GM21360 (cell line): ENCODE data around the gene PPP6R3.

Experiments used
- ATAC-seq: cut with Tn5 transposase; IDR thresholded peaks from one replicate; pipeline ENCODE4 v1.9.1; 2021; ENCODE audit warnings: mild to moderate bottlenecking, moderate library complexity; ENCODE audit not compliant: unreplicated experiment

The PPP6R3 gene

GRCh38 chr11:68661697-68662603, 201.4 kb downstream of the PPP6R3 start:
- ATAC-seq, result no peak

- ATAC-seq, result no peak
These were observed 203.0 kb downstream of the PPP6R3 start for GRCh38 chr11:68663482-68664010.

GRCh38 chr11:68664141-68664540, 203.6 kb downstream of the PPP6R3 start:
- no peak for ATAC-seq

- no peak for ATAC-seq
These were observed 204.4 kb downstream of the PPP6R3 start for GRCh38 chr11:68664906-68665305.
